ENCODE results near the gene TRIM10. TPM values are rescaled to one million over a fixed set of nuclear protein-coding genes. Genes with fewer than 3 reads are reported as not detected.

TRIM10 gene
- total and polyA plus RNA-seq, 10 of the 15 experiments (the other 5 are each of a cell fraction or from before 2014, with no cell fraction given) = 0.01 TPM; not detected in 9

GRCh38 chr6:30151580-30151979, 9.4 kb downstream of the TRIM10 start:
- no peak overlapping the region for H3K9ac ChIP-seq (ENCODE audit: control insufficient read depth, insufficient read depth, low read length)
- ChIA-PET POLR2A (no interaction called here), CTCF (interaction anchor here (1.1 to 3.1 kb wide), 4 partner anchors 14 to 48 kb away, joined by 4 to 16 read pairs (median 4); no protein-coding TSS in a partner anchor), RAD21 (ENCODE audit: unreplicated experiment) (no interaction called here), SMC1A (ENCODE audit: uncharacterized antibody, unreplicated experiment) (interaction anchor here (0.9 to 1.3 kb wide), 2 partner anchors 9 to 83 kb away, joined by 3 read pairs; no protein-coding TSS in a partner anchor)
- H3K4me3 ChIP-seq = no peak overlapping the region
- H3K4me2 ChIP-seq (ENCODE audit: control insufficient read depth, insufficient read depth) = no peak overlapping the region
- H3K79me2 ChIP-seq (ENCODE audit: control insufficient read depth, insufficient read depth, low read length) = no peaks in the 10 kb centered on the region
- BruUV-seq (replicated peaks) = no TSS peak
- no peak for DNase-seq (ENCODE audit: low read depth, low spot score)
- no peak overlapping the region for H3K27ac ChIP-seq (ENCODE audit: control insufficient read depth, insufficient read depth)
- peak overlapping the region; percentile 22; the same call in 1 of the 2 replicates for H2AFZ ChIP-seq (ENCODE audit: control insufficient read depth, low read depth, low read length)
- H3K36me3 ChIP-seq (ENCODE audit: control insufficient read depth in 2 of 2, insufficient read depth in 2 of 2, low read length in 1 of 2) = no peaks in the 10 kb centered on the region
- no peaks in the 10 kb centered on the region for H4K20me1 ChIP-seq (ENCODE audit: control insufficient read depth, insufficient read depth)
- peaks cover 1 to 2% of the 10 kb centered on the region in 2 experiments; a peak in 3 of 4 replicates for H3K27me3 ChIP-seq (replicated peaks in 1 of 2; ENCODE audit: control insufficient read depth in 2 of 2, insufficient read depth in 2 of 2, low read length in 1 of 2)
- H3K4me1 ChIP-seq (ENCODE audit: control insufficient read depth, insufficient read depth, low read length) = no peaks in the 10 kb centered on the region; the same call in 1 of the 2 replicates
- TF ChIP-seq BCLAF1 (IDR thresholded peaks at IDR 0.05) (no peak), MAX (IDR thresholded peaks at IDR 0.05; ENCODE audit: low read depth, low read length) (no peak), EED (IDR thresholded peaks at IDR 0.05; ENCODE audit: low read depth) (no peak), CBX5 (IDR thresholded peaks at IDR 0.05; ENCODE audit: low read depth) (no peak), GABPA (IDR thresholded peaks at IDR 0.05; ENCODE audit: low read depth) (peak; percentile 82)
- intact Hi-C loops (cut with micrococcal nuclease; ENCODE audit: unreplicated experiment) (no loop called here), in situ Hi-C loops (cut with MboI) (no loop called here)
- ATAC-seq = no peak
- no peaks in the 10 kb centered on the region for H3K9me3 ChIP-seq (replicated peaks; ENCODE audit: control insufficient read depth, insufficient read depth, low read length)
- WGBS (ENCODE audit: insufficient coverage, insufficient replicate concordance, low lambda C conversion rate, missing lambda C conversion rate) = 45% methylated on average over 3 of the region's 3 CpGs
- no peak for FAIRE-seq
